HFFc6 (cell line): ENCODE measurements around the gene TTC3. TPM values are rescaled to one million over a fixed set of nuclear protein-coding genes. Genes with fewer than 3 reads are reported as not detected.

Source experiments
- DNase-seq: peaks from one replicate; pipeline ENCODE4 v3.0.0-alpha.2; 2018
- H3K27ac Mint-ChIP-seq: 2 replicates; pipeline ENCODE4 v1.8.0; 2020; ENCODE audit warnings: mild to moderate bottlenecking, mixed read lengths
- H3K27me3 Mint-ChIP-seq: 2 replicates; pipeline ENCODE4 v1.8.0; 2021; ENCODE audit warnings: mild to moderate bottlenecking, moderate library complexity, mixed read lengths; ENCODE audit not compliant: insufficient read depth
- H3K36me3 Mint-ChIP-seq: 2 replicates; pipeline ENCODE4 v1.8.0; 2021; ENCODE audit warnings: low read depth, mixed read lengths
- H3K4me1 Mint-ChIP-seq: 2 replicates; pipeline ENCODE4 v1.8.0; 2020; ENCODE audit warnings: low read depth, mixed read lengths
- H3K4me3 Mint-ChIP-seq: 2 replicates; pipeline ENCODE4 v1.8.0; 2020; ENCODE audit warnings: mild to moderate bottlenecking, moderate library complexity, mixed read lengths
- H3K9me3 Mint-ChIP-seq: 2 replicates; pipeline ENCODE4 v1.8.0; 2020; ENCODE audit warnings: mild to moderate bottlenecking, mixed read lengths
- total RNA-seq, 6 experiments: library from RNA; stranded (reverse); fragmentation: NEBNext Ultra II Directional; extraction: Animal tissue kit (Norgen Biotek cat#: 25700); gene quantifications; 2 replicates in 1 of 6; 3 replicates in 5 of 6; pipeline ENCODE4 v1.2.3, GENCODE V29; 2021
- TF ChIP-seq, protein P1 (sequence below): fragments of 200-600 bp; sonication (generic); IDR thresholded peaks from 2 replicates; pipeline ENCODE4 v1.5.0; 2021; ENCODE audit warnings: antibody characterized with exemption, mild to moderate bottlenecking

Gene TTC3
- total RNA-seq, 6 experiments from 2014 or later, result 123 to 173 (median 134) TPM

DNA sequence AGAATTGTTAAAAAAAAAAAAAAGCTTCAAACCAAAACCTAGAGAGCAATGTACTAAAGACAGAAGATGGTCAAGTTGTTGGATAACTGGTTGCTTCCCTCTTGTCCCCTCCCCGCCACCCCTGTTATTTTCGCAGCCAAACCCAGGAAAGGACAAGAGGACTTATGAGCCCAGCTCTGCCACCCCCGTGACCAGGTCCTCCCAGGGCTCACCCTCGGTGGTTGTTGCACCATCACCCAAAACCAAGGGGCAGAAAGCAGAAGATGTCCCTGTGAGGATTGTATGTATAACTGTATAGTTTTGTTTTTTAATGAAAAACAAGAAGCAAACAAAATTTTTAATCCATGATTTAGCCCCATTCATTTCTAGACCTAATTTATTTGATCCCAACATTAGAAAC is 124.7 kb downstream of the TTC3 start:
- Mint-ChIP-seq H3K27me3 (peaks cover 3% of the 10 kb centered on the region; the same call in 1 of the 2 replicates), H3K36me3 (peaks cover 65% of the 10 kb centered on the region), H3K4me1 (peaks cover 51% of the 10 kb centered on the region), H3K27ac (peak overlapping the region; percentile 90), H3K9me3 (no peaks in the 10 kb centered on the region), H3K4me3 (no peak overlapping the region)
- TF ChIP-seq, protein P1, sequence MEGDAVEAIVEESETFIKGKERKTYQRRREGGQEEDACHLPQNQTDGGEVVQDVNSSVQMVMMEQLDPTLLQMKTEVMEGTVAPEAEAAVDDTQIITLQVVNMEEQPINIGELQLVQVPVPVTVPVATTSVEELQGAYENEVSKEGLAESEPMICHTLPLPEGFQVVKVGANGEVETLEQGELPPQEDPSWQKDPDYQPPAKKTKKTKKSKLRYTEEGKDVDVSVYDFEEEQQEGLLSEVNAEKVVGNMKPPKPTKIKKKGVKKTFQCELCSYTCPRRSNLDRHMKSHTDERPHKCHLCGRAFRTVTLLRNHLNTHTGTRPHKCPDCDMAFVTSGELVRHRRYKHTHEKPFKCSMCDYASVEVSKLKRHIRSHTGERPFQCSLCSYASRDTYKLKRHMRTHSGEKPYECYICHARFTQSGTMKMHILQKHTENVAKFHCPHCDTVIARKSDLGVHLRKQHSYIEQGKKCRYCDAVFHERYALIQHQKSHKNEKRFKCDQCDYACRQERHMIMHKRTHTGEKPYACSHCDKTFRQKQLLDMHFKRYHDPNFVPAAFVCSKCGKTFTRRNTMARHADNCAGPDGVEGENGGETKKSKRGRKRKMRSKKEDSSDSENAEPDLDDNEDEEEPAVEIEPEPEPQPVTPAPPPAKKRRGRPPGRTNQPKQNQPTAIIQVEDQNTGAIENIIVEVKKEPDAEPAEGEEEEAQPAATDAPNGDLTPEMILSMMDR, result no peak
- DNase-seq, result no peak

DNA sequence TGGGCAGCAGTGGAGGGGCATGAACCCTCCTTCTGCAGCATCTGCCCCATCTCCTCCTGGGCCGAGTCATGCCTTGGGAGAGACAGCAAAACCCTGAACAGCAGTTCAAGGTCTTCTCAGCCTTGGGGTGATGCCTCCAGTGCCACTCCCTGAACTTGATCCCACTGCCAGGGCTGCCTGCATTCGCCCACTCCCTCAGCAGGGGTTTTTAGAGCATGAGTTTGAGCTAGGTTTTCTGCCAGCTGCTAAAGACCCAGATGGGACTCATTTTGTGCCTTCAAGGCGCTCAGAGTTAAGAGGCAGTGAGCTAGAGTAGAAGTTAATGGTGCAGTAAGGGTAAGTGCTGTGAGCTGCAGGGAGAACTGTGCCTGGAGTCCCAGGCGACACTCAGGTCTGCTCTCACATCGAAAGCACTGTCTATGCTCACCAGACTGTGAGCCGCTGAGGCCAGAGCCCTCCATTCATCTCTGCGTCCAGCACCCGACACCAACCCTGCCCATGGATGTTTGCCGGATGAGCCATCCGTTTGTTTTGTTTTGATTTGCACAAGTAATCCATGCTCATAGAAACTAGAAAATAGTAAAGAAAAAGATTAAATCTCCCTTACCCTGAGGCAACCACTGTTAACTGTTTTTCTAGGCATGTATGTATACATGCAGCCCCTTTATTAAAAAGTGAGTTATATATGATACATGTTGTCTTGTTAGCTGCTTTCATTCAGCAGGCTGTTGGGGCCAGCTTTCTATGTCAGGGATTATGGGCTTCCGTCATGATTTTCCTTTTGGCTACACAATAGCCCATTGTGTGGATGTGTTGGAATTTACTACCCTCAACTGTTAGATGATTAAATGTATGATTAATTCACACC is 126.2 kb downstream of the TTC3 start:
- Mint-ChIP-seq H3K27ac (peak overlapping the region; percentile 90), H3K4me3 (peak overlapping the region; percentile 63), H3K27me3 (peaks cover 3% of the 10 kb centered on the region; the same call in 1 of the 2 replicates), H3K9me3 (no peaks in the 10 kb centered on the region), H3K36me3 (peaks cover 61% of the 10 kb centered on the region), H3K4me1 (peaks cover 56% of the 10 kb centered on the region)
- TF ChIP-seq, protein P1, result no peak
- DNase-seq, result peak; percentile 89

DNA sequence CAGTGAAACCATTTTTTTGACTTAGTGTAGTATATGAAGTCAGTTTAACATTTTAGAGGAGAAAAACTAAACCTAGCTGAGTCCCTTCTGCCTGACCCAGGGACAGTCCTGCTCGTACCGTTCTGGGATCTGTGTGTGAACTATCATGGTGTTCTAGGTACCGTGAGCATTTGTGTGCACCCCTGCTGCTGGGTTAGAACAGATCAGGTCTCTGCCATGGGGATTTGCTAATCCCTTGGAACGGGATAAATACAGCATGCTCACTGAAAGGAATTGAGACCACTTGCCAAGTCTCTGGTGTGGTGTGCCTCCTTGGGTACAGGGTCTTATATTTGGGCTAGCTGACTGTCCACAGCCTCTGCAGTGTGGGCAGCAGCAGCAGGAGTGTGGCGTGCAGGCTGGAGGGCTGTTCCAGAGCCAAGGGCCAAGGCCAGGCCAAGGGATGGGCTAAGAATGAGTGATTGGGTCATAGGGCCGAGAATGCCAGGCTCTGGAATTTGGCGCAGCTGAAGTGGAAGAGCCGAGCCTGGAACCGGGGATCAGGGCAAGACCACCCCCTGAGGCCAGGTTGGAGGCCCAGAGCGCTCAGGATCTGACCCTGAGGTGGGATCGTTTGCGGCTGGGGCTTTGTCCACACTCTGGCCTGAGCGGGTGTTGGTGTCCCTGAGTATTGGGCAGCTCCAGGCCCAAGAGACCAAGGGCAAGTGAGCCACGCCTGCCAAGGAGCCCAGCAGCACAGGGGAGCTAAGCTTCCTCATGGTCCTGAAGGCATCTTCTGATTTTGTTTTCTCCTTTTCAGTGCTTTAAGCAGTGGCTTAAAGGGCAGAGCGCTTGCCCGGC is 127.8 kb downstream of the TTC3 start:
- Mint-ChIP-seq H3K4me1 (peaks cover 54% of the 10 kb centered on the region), H3K27me3 (peaks cover 3% of the 10 kb centered on the region; the same call in 1 of the 2 replicates), H3K4me3 (no peak overlapping the region), H3K9me3 (no peaks in the 10 kb centered on the region), H3K36me3 (peaks cover 57% of the 10 kb centered on the region), H3K27ac (peak overlapping the region; percentile 90)
- TF ChIP-seq, protein P1, result no peak
- DNase-seq, result no peak

DNA sequence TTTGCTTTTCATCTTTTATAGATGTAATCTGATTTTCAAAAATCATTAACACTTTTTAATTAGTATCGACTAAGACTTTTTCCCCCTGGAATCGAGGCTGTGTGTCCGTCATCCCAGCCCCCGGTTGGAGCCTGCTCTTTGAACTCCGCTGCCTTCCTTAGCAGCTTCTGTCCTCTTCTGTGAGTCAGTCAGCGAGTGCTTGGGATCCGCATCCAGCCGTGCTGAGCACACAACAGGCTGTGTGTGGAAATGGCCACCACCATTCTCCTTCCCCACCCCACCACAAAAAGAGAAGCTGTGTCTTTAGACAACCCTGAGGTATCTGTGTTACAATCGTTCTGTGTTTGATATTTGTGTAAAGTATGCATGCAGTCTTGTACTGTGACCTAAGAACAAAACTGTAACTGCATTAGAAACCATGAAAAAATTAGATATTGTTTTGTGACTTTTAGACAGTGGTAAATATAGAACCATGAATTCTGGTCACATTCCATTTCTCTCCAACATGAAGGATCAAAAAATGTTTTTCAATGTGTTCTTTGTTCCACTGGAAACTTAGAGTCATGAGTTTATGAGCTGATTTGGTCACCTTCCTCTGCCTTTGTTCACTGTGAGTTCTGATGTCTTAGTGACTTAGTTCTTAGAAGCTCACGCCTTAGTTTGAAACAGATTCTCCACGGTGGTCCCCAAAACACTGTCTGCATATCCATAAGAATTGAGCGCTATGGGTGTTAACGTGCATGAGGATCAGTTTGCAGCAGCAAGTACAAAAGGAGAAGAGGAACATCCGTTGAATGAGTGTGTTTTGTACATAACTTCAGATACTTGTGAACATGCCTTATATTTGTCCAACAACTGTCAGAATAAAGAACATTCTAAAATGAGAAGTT is 129.4 kb downstream of the TTC3 start:
- H3K27ac Mint-ChIP-seq, result no peak overlapping the region
- peaks cover 47% of the 10 kb centered on the region for H3K36me3 Mint-ChIP-seq

More for the DNA sequence above, 129.4 kb downstream of the TTC3 start:
- TF ChIP-seq, protein P1, result no peak
- Mint-ChIP-seq H3K4me3 (no peak overlapping the region; the same call in 1 of the 2 replicates), H3K9me3 (no peaks in the 10 kb centered on the region), H3K27me3 (peaks cover 3% of the 10 kb centered on the region; the same call in 1 of the 2 replicates), H3K4me1 (peaks cover 50% of the 10 kb centered on the region)
- DNase-seq, result no peak
